Retina (tissue), 1 donor: ENCODE results near the gene XIRP1.
"Not testable (repeated sequence)": the region's sequence is repeated elsewhere in the genome, so short reads cannot be mapped to it uniquely, and the experiment has no call there.

Source experiments
- DNase-seq: peaks from one replicate; pipeline ENCODE4 v3.0.0-alpha.2; 2016

XIRP1 gene, protein sequence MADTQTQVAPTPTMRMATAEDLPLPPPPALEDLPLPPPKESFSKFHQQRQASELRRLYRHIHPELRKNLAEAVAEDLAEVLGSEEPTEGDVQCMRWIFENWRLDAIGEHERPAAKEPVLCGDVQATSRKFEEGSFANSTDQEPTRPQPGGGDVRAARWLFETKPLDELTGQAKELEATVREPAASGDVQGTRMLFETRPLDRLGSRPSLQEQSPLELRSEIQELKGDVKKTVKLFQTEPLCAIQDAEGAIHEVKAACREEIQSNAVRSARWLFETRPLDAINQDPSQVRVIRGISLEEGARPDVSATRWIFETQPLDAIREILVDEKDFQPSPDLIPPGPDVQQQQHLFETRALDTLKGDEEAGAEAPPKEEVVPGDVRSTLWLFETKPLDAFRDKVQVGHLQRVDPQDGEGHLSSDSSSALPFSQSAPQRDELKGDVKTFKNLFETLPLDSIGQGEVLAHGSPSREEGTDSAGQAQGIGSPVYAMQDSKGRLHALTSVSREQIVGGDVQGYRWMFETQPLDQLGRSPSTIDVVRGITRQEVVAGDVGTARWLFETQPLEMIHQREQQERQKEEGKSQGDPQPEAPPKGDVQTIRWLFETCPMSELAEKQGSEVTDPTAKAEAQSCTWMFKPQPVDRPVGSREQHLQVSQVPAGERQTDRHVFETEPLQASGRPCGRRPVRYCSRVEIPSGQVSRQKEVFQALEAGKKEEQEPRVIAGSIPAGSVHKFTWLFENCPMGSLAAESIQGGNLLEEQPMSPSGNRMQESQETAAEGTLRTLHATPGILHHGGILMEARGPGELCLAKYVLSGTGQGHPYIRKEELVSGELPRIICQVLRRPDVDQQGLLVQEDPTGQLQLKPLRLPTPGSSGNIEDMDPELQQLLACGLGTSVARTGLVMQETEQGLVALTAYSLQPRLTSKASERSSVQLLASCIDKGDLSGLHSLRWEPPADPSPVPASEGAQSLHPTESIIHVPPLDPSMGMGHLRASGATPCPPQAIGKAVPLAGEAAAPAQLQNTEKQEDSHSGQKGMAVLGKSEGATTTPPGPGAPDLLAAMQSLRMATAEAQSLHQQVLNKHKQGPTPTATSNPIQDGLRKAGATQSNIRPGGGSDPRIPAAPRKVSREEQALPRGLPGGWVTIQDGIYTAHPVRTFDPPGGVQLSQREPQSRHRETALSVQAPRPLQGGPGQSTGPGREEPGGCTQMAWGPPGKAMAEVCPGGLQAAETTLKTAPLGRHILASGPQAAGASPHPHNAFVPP (N-terminal part only)

DNA sequence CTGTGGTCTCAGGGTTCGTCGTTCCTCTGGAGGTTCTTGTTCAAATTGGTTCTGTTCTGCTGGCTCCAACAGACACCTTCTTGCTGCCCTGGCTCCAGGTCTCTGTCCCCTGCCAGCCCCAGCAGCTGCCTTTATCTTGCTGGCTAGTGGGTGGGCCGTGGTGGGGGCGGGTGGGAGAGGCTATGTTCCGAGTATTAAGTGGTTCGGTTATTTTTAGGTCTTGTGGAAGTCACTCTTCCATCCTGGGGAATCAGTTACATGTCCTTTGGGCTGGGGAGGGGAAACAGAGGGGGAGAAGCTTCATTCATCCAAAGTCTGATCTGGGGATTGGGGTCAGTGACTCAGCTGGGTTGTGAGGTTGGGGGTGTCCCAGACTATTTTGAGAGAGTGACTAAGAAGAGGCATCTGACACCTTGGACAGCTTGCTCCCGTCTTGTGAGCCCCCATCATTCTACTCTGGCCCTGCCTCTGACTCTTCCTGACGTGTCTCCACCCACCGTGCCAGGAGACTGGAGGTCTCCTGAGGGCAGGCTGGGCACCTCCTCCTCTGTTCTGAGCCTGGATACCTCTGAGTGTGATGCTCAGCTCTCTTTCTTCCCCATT, at the start of gene XIRP1:
Gene XIRP1 (minus strand): TSS at position 106 of the 603 bp plus-strand sequence. CDS start 3,150 bp downstream, outside the sequence.
- DNase-seq, result no peak

DNA sequence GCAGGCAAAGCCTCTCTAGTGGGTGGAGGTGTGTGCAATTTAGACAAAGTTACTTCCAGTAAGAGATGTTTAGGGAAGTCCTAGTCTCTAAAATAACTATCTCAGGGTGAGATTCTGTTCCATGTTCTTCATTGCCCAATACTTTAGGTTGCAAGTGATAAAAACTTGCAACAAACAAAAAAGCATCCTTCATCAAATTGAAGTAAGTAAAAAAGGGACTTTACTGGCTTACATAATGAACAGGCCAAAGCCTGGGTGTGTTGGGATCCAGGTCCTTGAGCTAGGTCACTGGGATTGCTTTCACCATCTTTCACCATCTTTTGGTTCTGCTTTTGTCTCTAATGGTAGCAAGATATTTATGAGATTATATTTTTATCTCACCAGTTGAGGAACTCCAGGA, 49.2 kb upstream of the XIRP1 start:
- no peak for DNase-seq

DNA sequence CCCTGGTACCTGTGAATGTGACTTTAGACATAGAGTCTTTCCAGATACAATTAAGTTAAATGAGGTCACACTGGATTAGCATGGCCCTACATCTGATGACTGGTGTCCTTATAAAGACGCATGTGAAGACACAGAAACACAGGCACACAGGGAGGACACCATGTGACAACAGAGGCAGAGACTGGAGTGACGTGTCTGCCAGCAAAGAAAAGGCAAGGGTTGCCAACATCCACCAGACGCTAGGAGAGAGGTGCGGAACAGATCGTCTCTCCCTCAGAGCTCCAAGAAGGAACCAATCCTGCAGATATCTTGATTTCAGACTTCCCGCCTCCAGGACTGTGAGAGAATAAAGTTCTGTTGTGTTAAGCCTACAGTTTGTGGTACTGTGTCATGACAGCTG, 44.6 kb upstream of the XIRP1 start:
- DNase-seq, result no peak

DNA sequence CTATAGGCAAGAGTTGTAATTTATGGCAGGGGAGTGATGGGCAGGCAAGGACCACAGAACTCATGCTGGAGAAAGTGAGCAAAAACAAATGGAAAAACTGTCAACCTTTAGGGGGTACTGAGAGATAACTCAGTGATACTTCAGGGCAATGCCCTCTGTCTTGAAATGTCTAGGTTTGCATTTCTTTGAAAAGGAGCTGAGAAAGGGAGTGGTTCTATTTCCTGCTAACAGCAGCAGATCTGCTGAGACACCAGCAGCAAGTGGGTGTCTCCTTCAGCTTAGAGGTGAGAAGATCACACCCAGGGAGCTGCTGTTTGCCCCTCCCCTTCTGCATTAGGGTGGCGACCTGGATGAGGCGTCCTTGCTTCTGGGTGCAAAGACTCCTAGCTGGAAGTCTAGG, 42.3 kb upstream of the XIRP1 start:
- DNase-seq, result no peak

DNA sequence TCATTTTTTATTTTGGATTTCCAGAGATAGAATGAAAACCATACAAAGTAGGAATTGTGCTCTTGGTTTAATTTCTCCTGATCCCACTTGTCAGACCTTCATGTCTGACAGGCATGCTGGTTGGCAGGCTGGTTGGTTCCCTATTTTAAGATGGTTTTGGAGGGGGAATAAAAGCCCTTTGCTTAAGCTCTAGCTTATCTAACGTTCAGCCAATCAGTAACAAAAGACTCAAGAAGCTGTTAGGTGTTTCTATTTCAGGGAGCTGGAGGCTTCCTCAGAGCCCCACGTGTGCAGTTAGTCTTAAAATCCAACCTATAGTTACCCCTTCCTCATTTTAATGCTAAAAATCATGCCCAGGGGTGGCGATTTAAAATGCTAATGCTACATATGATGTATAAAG, 40.5 kb upstream of the XIRP1 start:
- no peak for DNase-seq

DNA sequence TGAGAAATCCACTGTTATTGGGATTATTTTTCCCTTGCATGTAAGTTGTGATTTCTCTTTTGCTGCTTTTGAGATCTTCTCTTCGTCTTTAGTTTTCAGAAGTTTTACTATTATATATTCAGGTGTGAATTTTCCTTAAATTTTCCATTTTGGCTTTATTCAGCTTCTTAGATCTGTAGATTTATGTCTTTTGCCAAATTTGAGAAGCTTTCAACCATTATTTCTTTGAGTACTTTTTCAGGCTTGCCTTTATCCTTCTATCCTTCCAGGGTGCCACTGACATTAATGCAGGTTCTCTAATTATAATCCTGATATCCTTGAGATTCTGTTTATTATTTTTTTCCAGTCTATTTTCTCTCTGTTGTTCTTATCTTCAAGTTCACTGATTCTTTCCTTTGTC, 38.1 kb upstream of the XIRP1 start:
- DNase-seq, result no peak

DNA sequence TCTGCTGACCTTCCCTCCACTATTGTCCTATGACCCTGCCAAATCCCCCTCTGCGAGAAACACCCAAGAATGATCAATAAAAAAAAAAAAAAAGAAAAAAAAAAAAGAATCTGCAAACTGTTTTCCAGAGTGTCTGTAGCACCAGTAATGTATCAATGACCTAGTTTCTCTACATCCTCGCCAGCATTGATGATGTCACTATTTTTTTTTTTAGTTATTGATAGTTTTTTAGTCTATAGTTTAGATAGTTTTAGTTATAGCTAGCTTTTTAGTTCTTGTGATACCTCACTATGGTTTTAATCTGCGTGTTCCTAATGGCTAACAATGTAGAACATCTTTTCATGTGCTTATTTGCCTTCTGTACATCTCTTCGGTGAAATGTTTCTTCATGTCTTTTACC, 36.1 kb upstream of the XIRP1 start:
- DNase-seq, result no peak

DNA sequence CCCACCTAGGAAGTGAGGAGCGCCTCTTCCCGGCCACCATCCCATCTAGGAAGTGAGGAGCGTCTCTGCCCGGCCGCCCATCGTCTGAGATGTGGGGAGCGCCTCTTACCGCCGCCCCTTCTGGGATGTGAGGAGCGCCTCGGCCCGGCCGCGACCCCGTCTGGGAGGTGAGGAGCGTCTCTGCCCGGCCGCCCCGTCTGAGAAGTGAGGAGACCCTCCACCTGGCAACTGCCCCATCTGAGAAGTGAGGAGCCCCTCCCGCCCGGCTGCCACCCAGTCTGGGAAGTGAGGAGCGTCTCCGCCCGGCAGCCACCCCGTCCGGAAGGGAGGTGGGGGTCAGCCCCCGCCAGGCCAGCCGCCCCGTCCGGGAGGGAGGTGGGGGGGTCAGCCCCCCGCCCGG, 35.2 kb upstream of the XIRP1 start:
- not testable (repeated sequence) for DNase-seq

DNA sequence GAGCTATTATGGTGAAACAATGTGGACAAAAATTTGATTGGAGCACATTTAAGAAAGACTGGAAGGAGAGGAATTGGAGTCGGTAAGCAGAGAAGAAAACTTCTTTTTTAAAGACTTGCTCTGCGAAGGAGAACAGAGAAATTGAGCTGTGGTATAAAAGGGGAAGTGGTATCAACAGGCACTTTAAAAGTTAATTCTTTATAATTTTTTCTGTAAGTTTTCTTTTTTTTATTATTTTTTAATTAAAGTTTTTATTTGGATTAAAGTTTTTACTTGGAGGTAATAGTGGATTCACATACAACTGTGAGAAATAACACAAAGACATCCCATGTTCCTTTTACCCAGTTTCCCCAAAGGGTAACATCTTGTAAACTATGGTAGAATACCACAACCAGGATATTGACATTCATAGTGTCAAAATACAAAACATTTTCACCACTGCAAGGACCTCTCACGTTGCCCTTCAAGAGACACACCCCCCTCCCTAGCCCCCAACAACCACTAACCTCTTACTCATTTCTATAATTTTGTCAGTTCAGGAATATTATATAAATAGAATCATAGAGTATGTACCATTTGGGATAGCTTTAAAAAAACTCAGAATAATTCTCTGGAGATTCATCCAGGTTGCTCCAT, 33.8 kb upstream of the XIRP1 start:
- no peak for DNase-seq

DNA sequence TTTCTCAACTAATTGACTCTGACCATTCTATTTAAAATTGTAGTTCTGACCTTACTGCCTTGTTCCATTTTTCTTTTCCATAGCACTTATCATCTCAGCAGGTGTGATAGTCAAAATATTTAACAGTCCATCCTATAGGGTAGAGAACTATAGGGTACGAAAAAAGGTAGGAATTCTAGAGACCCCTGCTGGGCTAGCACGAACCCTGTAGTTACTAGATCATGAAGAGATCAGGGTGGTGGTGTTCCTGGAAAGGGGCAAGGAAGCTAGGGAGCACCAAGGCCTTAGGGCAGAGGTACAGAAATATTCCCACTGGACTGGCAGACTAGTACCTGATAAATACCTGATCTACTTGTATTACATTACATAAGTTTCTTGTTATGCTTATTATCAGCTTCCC, 31.9 kb upstream of the XIRP1 start:
- DNase-seq, result no peak

DNA sequence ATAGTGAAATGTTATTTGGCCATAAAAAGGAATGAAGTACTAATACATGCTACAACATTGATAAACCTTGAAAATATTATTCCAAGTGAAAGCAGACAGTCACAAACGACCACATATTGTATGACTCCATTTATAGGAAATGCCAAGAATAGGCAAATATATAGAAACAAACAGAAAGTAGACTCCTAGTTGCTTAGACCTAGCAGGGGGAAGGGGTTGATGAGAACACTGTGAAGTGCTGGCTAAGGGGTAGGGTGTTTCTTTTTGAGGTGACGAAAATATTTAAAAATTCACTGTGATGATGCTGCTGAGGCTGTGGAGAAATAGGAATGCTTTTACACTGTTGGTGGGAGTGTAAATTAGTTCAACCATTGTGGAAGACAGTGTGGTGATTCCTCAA, 30.5 kb upstream of the XIRP1 start:
- no peak for DNase-seq

DNA sequence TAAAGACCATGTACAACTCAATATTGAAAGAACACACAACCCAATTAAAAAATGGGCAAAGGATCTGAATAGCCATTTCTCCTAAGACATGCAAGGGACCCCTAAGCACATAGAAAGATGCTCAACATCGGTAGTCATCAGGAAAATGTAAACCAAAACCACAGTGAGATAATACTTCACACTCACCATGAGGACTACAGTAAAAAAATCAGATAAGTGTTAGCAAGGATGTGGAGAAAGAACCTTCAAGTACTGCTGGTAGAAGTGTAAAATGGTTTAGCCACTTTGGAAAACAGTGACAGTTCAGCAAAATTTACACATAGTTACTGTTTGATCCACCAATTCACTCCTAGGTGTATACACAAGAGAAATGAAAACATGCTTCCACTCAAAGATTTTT, 30.1 kb upstream of the XIRP1 start:
- no peak for DNase-seq

DNA sequence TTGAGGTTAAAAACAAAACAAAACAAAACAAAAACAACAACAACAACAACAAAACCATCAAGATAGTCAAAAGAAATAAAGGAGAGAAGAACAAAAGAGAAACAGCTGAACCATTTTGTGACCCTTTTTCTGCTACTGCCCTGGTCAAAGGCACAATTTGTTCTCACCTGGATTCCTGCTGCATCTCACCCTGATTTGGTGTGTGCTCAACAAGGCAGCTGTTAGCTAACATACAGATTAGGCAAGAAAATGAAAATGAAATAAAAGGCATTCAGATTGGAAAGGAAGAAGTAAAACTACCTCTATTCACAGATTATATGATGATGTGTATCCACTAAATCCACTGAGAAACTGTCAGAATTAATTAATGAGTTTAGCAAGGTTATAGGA, 28.7 kb upstream of the XIRP1 start:
- DNase-seq, result no peak

DNA sequence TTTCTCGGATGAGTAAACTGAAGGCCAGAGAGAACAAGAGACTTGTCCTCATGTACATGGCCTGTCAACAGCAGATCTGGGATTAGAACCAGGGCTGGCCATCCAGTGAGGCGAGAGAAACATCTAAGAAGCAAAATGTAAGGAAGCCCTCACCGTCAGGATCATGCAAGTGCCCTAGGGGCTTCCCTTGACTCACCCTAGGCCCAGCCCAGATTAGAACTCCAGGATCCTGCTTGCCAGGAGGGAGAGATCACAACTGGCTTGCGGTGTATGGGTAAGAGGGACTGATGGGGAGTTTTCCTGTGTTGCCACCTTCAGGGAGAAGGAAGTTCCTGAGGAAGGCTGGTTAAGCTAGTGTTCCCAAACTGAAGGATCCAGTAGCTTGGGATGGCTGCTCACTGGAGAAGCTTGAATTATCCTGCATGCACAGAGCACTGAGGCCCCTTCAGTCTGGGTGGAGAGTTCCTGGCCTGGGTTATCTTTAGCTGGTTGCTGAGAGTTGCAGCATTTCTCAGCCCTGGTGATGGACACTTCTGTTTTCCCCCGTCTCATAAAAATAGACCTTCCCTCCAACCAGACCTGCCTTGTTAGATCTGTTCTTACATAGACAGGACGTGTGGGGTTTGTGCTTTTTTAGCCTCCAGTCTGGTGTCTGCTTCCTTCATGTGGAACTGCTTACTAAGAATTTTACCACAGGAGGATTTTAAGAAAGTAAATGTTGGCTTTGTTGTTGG, 28.2 kb upstream of the XIRP1 start:
- no peak for DNase-seq

DNA sequence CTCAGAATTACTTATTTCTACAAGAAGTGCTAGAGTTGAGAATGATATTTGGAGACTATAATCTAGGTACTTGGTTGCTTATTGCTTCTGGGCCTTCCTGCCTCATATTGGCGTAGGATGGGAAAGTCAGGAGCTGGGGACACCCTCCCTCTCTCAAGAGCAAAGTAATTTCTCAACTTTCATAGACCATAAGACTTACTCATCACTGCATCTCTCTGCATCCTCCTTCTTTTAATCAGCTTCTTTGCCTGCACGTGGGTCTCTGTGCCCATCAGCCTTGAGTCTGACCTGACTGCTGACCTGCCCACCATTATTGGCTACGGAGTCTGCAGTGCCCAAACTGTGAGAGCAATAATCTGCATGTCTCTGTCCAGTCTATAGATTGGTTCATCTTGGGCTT, 27.3 kb upstream of the XIRP1 start:
- no peak for DNase-seq

DNA sequence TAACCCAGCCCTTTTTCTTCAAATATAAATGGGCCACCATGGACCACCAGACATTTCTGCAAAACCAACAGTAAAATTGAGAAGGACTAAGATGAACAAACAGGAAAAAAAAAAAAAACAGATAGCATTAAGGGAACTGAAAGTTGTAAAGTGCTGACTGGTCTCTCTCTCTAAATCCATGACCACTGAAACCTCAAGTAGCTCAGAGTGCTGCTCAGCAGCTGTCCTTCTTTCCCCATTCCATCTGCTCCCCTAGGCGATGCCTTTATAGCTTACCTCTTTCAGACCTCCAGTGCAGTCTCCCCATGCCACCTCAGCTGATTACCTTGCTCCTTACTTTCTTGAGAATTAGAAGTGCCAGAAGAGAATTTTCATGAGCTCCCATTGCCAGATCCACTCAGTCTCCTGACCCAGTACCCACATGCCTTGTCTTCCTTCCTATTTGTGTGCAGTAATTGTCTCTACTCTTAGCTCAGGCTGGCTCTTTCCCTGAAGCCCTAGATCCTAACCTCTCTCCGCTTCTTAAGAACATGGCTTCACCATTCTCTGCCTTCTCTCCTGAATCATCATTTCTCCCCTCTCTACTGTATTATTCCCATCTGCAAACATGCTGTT, 23.9 kb upstream of the XIRP1 start:
- DNase-seq, result no peak

DNA sequence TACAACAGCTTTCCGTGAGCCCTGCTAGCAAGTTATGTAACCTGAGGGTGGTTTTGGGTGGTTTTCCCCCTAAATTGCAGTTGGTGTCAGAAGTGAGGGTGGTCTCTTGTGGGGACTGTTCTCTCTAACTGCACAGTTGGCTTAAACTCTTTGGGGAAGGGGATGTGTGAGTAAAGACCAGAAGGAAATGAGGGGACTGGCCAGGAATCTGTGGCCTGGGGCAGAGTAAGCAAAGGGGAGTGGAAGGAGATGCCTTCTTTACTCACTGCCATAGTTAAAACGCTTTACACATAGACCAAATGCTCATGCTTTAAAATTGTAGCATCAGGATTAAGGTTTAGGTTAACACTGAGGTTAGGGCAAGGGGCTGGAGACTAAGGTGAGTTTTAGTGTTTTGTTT, 21.2 kb upstream of the XIRP1 start:
- DNase-seq, result no peak

DNA sequence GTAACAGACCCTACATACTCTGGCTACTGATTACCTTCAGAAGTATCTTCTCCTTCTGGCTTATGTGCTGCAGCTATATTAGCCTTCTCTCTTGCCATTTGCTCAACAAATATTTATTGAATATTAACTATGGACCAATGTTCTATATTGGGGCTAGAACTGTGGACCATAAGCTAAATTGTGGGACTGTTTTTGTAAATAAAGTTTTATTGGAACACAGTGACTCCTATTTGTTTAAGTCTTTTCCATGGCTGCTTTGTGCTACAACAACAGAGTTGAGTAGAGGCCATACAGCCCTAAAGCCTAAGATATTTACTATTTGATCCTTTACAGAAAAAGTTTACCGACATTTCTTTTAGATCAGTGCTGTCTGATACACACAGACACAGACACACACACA, 20.3 kb upstream of the XIRP1 start:
- DNase-seq, result no peak

DNA sequence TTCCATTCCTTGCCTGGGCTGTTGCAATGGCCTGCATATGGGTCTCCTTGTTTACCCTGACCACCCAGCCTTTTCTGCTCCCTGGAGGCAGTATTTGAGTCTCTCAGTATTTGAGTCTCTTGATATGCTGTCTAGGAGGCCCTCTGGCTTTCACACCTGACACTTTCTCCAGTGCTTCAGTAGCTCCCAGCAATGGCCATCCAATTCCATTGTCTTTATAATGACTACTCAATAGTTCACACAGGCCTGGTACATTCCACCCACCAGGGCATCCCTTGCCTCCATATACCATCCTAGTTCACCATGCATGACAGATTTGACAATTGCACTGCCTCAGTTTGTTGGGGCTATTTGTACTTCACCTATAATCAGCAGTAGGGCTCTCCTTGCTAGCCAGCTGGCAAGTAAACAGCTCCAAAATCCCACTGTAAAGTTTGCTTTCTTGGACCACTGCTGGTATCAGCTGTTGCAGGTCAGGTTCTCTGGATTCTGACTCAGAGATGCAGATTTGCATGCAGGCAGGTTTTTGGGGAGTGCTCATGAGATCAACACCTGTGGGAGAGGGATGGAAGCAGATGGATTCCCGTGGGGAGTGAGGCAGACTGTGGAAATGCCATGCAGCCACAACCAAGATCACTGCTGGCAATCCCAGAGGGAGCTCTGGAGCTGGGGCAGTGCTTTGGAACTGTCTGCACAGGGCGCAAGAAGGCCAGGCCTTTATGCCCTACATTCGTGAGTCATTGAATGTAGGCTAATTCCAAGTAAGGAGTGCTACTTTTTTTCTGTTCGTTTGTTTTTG, 19.1 kb upstream of the XIRP1 start:
- DNase-seq, result no peak

DNA sequence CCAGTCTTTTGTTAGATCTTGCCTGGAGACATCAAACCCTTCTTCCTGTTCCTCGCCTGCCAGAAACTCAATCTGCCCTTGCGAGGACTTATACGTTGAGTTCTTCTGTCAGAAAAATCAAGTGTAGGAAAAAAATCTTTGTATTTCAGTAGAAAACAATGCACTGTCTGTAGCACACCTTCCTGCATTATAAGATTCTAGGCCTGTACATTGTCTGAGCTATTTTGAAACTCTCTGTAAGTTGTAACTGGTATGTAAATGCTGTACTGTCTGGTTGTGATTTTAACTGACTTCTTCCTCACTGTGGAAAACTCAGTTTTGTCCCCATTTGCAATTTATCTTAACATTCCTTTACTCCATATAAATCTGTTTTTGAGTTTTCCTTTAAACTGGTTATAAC, 17.7 kb upstream of the XIRP1 start:
- no peak for DNase-seq
